ENCODE measurements around the gene TCF25.

TCF25 gene

DNA sequence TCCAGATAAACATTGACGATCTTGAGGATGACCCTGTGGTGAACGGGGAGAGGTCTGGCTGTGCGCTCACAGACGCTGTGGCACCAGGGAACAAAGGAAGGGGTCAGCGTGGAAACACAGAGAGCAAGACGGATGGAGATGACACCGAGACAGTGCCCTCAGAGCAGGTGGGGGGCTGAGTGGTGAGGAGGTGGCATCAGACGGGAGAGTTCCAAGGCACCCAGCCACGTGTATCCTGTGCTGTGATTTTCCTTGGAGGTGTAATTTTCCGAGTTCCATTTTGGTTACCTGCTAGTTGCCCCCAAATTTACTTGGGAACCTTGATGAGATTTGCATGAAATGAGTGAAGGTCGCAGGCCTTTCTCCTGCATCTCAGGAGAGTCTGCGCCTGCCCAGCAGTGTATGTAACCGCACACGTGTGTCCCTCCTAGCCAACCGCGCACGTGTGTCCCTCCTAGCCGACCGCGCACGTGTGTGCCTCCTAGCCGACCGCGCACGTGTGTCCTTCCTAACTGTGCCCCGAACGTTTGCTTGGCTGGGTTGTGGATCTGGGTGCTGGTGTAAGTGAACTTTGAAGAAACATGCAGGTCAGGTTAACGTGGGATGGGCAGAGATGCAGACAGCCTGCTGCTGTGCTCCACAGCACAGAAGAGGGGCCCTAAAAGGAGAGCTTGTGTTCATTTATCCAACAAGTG is 10.1 kb downstream of the TCF25 start:
- peaks cover 14% of the 10 kb centered on the region; the same call in 1 of the 2 replicates for H3K36me3 ChIP-seq (ENCODE audit: insufficient read depth)

DNA sequence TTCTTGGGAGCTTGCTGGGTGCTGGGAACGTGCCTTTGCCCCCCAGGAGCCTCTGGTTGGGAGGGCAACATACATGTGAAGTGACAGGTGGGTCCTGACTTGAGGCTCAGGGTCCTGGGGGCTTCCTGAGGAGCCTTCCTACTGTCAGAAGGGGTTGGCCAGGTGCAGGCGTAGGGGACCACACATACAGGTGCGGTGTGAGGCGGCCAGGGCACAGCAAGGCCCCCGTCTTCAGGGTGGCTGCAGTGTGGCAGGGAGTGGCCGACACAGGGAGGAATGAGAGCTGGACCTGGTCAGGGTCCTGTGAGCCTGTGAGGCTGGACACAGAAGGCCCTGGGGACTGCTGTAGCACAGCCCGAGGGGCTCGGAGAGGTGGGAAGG is 10.6 kb downstream of the TCF25 start:
- H3K27me3 ChIP-seq (ENCODE audit: insufficient read depth, low read depth), result no peaks in the 10 kb centered on the region
- no peaks in the 10 kb centered on the region for H4K20me1 ChIP-seq (ENCODE audit: insufficient read depth)
- peaks cover 33% of the 10 kb centered on the region for H3K4me1 ChIP-seq (ENCODE audit: low read depth, poor library complexity, severe bottlenecking)
- H3K79me2 ChIP-seq (ENCODE audit: insufficient read depth, low read depth), result peaks cover 35% of the 10 kb centered on the region
- TF ChIP-seq, protein P1, sequence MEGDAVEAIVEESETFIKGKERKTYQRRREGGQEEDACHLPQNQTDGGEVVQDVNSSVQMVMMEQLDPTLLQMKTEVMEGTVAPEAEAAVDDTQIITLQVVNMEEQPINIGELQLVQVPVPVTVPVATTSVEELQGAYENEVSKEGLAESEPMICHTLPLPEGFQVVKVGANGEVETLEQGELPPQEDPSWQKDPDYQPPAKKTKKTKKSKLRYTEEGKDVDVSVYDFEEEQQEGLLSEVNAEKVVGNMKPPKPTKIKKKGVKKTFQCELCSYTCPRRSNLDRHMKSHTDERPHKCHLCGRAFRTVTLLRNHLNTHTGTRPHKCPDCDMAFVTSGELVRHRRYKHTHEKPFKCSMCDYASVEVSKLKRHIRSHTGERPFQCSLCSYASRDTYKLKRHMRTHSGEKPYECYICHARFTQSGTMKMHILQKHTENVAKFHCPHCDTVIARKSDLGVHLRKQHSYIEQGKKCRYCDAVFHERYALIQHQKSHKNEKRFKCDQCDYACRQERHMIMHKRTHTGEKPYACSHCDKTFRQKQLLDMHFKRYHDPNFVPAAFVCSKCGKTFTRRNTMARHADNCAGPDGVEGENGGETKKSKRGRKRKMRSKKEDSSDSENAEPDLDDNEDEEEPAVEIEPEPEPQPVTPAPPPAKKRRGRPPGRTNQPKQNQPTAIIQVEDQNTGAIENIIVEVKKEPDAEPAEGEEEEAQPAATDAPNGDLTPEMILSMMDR (conservative IDR thresholded peaks at IDR 0.05; ENCODE audit: low read depth, low read length), result no peak
- no peak overlapping the region for H2AFZ ChIP-seq (ENCODE audit: low read depth)
- H3K4me3 ChIP-seq (IDR thresholded peaks at IDR 0.05; ENCODE audit: insufficient read depth, low read depth, low read length), result no peak overlapping the region
- peaks cover 14% of the 10 kb centered on the region; the same call in 1 of the 2 replicates for H3K36me3 ChIP-seq (ENCODE audit: insufficient read depth)
- H3K9ac ChIP-seq, result no peak overlapping the region
- no peak overlapping the region for H3K4me2 ChIP-seq
- H3K27ac ChIP-seq, result no peak overlapping the region

More for the DNA sequence above, 10.1 kb downstream of the TCF25 start:
- no peaks in the 10 kb centered on the region for H4K20me1 ChIP-seq (ENCODE audit: insufficient read depth)
- no peaks in the 10 kb centered on the region for H3K27me3 ChIP-seq (ENCODE audit: insufficient read depth, low read depth)
- TF ChIP-seq, protein P1 (conservative IDR thresholded peaks at IDR 0.05; ENCODE audit: low read depth, low read length), result no peak
- H3K4me2 ChIP-seq, result no peak overlapping the region
- H3K4me1 ChIP-seq (ENCODE audit: low read depth, poor library complexity, severe bottlenecking), result peaks cover 38% of the 10 kb centered on the region
- H3K4me3 ChIP-seq (IDR thresholded peaks at IDR 0.05; ENCODE audit: insufficient read depth, low read depth, low read length), result no peak overlapping the region
- no peak overlapping the region for H2AFZ ChIP-seq (ENCODE audit: low read depth)
- H3K27ac ChIP-seq, result no peak overlapping the region
- peaks cover 40% of the 10 kb centered on the region for H3K79me2 ChIP-seq (ENCODE audit: insufficient read depth, low read depth)
- H3K9ac ChIP-seq, result no peak overlapping the region

DNA sequence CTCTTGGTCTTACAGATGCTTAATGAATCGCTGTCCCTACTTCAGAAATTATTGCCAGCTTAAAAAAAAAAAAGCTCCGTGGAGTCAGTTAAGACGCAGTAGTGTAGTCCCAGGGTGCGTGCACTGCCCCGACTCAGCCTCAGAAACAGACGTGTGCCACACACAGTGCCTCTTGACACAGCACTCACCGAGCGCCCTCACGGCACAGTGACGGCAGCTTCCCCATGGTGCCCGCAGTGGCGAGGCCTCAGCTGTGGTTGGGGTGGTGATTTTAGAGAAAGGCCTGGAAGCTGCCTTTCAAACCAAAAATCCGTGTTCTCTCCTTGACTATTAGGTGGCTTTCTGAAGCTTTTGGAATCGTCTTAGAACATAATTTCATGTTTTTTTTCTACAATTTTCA is 13.9 kb downstream of the TCF25 start:
- H3K27ac ChIP-seq, result no peak overlapping the region
- peaks cover 7% of the 10 kb centered on the region for H3K4me1 ChIP-seq (ENCODE audit: low read depth, poor library complexity, severe bottlenecking)
- H3K9ac ChIP-seq, result no peak overlapping the region
- TF ChIP-seq, protein P1 (conservative IDR thresholded peaks at IDR 0.05; ENCODE audit: low read depth, low read length), result no peak
- no peak overlapping the region for H3K4me2 ChIP-seq
- peaks cover 12% of the 10 kb centered on the region; the same call in 1 of the 2 replicates for H3K36me3 ChIP-seq (ENCODE audit: insufficient read depth)
- no peaks in the 10 kb centered on the region for H3K27me3 ChIP-seq (ENCODE audit: insufficient read depth, low read depth)
- H3K79me2 ChIP-seq (ENCODE audit: insufficient read depth, low read depth), result peaks cover 20% of the 10 kb centered on the region
- no peaks in the 10 kb centered on the region for H4K20me1 ChIP-seq (ENCODE audit: insufficient read depth)
- H2AFZ ChIP-seq (ENCODE audit: low read depth), result no peak overlapping the region
- H3K4me3 ChIP-seq (IDR thresholded peaks at IDR 0.05; ENCODE audit: insufficient read depth, low read depth, low read length), result no peak overlapping the region

DNA sequence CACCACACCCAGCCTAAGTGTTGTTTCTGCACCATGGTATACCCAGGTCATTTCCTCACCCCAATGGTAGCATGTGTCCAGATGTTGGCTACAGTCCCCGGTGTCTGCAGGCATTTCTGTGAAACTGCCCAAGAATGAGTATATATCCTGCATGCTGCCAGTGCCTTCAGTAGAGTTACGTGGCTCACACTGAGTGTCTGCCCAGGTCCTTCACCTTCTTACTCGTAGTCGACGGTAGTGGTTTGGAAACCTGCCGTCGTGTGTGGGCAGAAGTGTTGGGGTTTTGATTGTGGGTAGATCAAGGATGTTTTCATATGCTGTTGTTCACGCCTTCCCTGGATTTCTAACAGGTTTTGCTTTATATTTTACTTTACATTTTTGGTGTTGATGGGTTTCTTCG is 16.8 kb downstream of the TCF25 start:
- no peak overlapping the region for H2AFZ ChIP-seq (ENCODE audit: low read depth)
- H3K4me3 ChIP-seq (IDR thresholded peaks at IDR 0.05; ENCODE audit: insufficient read depth, low read depth, low read length), result no peak overlapping the region
- H4K20me1 ChIP-seq (ENCODE audit: insufficient read depth), result no peaks in the 10 kb centered on the region
- TF ChIP-seq, protein P1 (conservative IDR thresholded peaks at IDR 0.05; ENCODE audit: low read depth, low read length), result no peak
- no peaks in the 10 kb centered on the region for H3K79me2 ChIP-seq (ENCODE audit: insufficient read depth, low read depth)
- peaks cover 5% of the 10 kb centered on the region; the same call in 1 of the 2 replicates for H3K36me3 ChIP-seq (ENCODE audit: insufficient read depth)
- no peak overlapping the region for H3K4me2 ChIP-seq
- no peaks in the 10 kb centered on the region for H3K27me3 ChIP-seq (ENCODE audit: insufficient read depth, low read depth)
- H3K9ac ChIP-seq, result no peak overlapping the region
- H3K4me1 ChIP-seq (ENCODE audit: low read depth, poor library complexity, severe bottlenecking), result no peaks in the 10 kb centered on the region
- H3K27ac ChIP-seq, result no peak overlapping the region
